Muscle layer of duodenum (tissue), 2 donors: ENCODE results near the gene CPLANE2.
A peak's percentile ranks its signal among the peaks of the same experiment; 100 is the strongest.
"Not testable (repeated sequence)": the region's sequence is repeated elsewhere in the genome, so short reads cannot be mapped to it uniquely, and the experiment has no call there.

Experiments used
- H3K27ac ChIP-seq: one replicate; pipeline ENCODE4 v1.7.0; 2013; ENCODE audit warnings: mild to moderate bottlenecking, low read length
- H3K27me3 ChIP-seq: one replicate; pipeline ENCODE4 v1.7.0; 2013; ENCODE audit warnings: low read depth, mild to moderate bottlenecking, control low read depth, low read length
- H3K36me3 ChIP-seq, 2 donors: one replicate each; pipeline ENCODE4 v1.7.0; 2013; ENCODE audit warnings: low read length in 2 of 2, control low read depth in 1 of 2, mild to moderate bottlenecking in 1 of 2; ENCODE audit not compliant: insufficient read depth in 2 of 2, control insufficient read depth in 1 of 2
- H3K4me1 ChIP-seq, 2 donors: one replicate each; pipeline ENCODE4 v1.7.0; 2013; ENCODE audit warnings: low read length in 2 of 2, mild to moderate bottlenecking in 2 of 2, control low read depth in 1 of 2, moderate library complexity in 1 of 2; ENCODE audit not compliant: insufficient read depth in 2 of 2, control insufficient read depth in 1 of 2
- H3K4me3 ChIP-seq, 2 donors: one replicate each; pipeline ENCODE4 v1.7.0; 2013; ENCODE audit warnings: low read length in 2 of 2, low read depth in 1 of 2, mild to moderate bottlenecking in 1 of 2
- H3K9me3 ChIP-seq, 2 donors: one replicate each; pipeline ENCODE4 v1.7.0; 2013; ENCODE audit warnings: low read length in 2 of 2, control low read depth in 1 of 2, mild to moderate bottlenecking in 1 of 2; ENCODE audit not compliant: control insufficient read depth in 1 of 2
- donor health status: healthy.

The CPLANE2 gene

DNA sequence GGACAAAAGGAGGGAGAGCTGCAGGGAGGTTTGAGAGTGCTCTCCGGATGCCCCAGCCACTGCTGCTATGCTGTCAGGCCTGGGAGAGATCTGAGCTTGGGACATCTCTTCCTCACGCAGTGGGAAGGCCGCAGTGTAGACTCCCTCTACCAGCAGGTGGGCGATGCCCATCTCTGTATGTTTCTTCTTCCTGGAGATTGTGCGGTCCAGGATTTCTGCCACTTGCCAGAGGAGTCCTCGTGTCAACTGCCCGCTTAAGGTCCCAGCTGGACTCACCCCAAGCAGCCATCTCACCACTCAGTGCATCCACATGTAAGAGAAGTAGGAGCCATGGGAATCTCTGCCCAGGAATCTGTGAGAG is 10.9 kb downstream of the CPLANE2 start:
- H3K9me3 ChIP-seq, result no peaks in the 10 kb centered on the region
- H3K4me1 ChIP-seq, result peaks cover 0 to 9% of the 10 kb centered on the region in 2 donors
- no peak overlapping the region for H3K4me3 ChIP-seq
- no peak overlapping the region for H3K27ac ChIP-seq
- no peaks in the 10 kb centered on the region for H3K36me3 ChIP-seq
- H3K27me3 ChIP-seq, result peaks cover 13% of the 10 kb centered on the region

DNA sequence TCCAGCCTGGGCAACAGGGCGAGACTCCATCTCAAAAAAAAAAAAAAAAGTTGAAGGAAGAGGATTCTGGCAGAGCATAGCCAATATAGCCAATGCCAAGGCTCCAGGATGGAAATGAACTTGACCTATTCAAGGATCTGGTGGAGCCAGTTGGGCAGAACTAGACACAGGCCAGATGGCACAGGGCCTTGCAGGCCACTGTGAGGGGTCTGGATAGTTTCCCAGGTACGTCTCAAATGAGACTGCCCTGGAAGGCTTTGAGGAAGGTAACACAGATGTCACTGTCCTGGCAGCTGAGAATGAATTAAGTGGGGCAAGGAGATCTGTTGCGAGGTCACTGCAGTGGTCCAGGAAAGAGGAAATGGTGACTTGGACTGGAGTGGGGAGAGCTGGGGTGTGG is 12.5 kb downstream of the CPLANE2 start:
- Histone ChIP-seq H3K9me3 (no peaks in the 10 kb centered on the region), H3K36me3 (no peaks in the 10 kb centered on the region), H3K4me1 (peaks cover 0 to 9% of the 10 kb centered on the region in 2 donors), H3K27me3 (peaks cover 13% of the 10 kb centered on the region), H3K27ac (no peak overlapping the region), H3K4me3 (no peak overlapping the region)

DNA sequence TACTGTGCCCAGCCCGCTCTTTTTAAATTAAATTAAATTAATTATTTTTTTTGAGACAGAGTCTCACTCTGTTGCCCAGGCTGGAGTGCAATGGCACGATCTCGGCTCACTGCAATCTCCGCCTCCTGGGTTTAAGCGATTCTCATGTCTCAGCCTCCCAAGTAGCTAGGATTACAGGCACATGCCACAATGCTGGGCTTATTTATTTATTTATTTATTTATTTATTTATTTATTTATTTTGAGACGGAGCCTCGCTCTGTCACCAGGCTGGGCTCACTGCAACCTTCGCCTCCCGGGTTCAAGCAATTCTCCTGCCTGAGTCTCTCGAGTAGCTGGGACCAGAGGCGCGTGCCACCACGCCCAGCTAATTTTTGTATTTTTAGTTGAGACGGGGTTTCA is 14.3 kb downstream of the CPLANE2 start:
- H3K9me3 ChIP-seq, H3K4me1 ChIP-seq, H3K4me3 ChIP-seq: not testable (repeated sequence)

DNA sequence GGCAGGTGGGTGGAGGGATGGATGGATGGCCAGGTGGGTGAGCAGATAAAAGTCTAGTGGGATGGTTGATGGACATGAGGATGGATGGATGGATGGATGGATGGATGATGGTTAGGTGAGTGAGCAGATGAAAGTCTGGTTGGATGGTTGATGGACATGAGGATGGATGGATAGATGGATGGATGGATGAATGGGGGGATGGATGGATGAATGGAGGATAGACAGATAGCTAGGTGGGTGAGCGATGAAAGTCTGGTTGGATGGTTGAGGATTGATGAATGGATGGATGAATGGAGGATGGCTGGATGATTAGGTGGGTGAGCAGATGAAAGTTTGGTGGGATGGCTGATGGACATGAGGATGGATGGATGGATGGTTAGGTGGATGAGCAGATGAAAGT is 15.5 kb downstream of the CPLANE2 start:
- Histone ChIP-seq H3K27me3 (peaks cover 4% of the 10 kb centered on the region), H3K4me3 (no peak overlapping the region), H3K36me3 (no peaks in the 10 kb centered on the region), H3K4me1 (peaks cover 0 to 2% of the 10 kb centered on the region in 2 donors), H3K27ac (no peak overlapping the region), H3K9me3 (no peaks in the 10 kb centered on the region)

More for the DNA sequence above, 14.3 kb downstream of the CPLANE2 start:
- not testable (repeated sequence) for H3K36me3 ChIP-seq, H3K27me3 ChIP-seq, H3K27ac ChIP-seq

DNA sequence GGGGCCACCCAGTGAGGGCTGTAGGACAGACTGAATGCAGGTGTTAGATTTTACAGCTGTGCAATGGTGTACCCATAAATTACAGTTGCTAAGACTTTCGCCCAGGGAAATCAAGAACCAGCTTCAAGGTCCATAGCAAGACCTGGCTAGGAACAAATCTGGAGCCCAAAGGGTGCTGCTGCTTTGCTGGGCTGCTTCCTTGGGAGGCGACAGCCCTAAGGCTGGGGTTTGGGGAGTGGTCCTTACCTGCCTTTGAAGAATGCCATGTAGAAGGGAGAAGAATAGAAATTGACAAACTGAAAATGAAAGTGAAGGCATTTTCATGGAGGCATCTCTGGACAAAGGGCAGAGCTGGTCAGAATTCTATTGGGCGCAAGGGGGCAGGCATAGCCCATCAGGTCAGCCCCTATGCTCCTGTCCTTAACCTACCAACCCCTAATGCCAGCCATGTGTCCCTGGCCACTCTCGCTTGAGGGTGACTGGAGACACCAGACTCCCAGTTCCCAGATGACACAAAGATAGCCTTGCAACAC is 16.9 kb downstream of the CPLANE2 start:
- Histone ChIP-seq H3K27ac (no peak overlapping the region), H3K36me3 (no peaks in the 10 kb centered on the region)

DNA sequence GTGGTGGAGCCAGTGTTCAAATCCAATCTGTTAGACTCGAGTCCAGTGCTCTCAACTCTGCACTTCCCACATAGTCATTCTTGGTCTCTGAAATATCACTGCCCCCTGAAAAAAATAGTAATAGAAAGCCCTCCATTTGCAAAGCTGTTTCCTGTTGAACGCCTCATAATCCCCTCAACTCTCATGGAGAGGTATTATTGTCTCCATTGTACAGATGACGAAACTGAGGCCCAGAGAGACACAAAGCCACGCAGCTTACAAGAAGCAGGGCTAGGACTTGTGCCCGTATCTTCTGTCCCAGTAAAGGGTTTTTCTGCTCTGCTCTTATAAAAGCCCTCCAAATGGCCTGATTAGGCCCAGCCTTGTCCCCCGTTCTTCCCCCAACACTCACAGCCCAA is 18.3 kb downstream of the CPLANE2 start:
- H3K4me1 ChIP-seq, result peaks cover 0 to 8% of the 10 kb centered on the region in 2 donors

More for the DNA sequence above, 16.9 kb downstream of the CPLANE2 start:
- Histone ChIP-seq H3K27me3 (no peaks in the 10 kb centered on the region), H3K9me3 (no peaks in the 10 kb centered on the region), H3K4me1 (peaks cover 0 to 8% of the 10 kb centered on the region in 2 donors), H3K4me3 (no peak overlapping the region)

DNA sequence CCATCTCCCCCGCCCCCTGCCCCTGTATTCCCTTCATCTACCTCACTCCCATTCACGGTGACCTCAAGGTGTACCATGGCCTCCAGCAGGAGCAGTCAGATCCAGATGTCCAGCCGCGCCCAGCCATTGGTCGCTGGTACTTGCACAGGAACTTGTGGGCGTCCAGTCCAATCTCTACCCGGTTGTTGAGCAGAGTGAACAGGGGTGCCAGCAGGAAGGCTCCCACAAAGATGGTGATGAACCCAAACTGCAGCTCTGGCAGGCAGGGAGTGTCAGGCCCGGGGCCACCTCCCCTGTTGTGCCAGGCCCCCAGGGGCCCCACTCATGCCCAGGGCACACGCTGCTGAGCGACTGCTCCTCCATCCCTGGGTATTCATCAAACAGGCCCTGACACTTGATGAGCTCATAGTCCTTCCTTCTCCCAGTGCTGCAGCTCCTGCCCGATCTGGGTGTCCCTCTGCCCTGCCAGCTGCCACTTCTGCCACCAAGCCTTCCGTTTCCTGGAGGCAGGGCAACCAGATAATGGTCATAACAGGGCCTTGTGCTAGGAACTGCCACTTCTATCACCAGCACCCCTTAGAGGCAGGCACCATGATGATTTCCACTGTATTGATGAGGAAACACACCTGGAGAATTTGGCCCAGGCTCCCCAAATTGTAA is 18.8 kb downstream of the CPLANE2 start:
- no peaks in the 10 kb centered on the region for H3K36me3 ChIP-seq
- no peaks in the 10 kb centered on the region for H3K27me3 ChIP-seq
- H3K9me3 ChIP-seq, result no peaks in the 10 kb centered on the region
- peak overlapping the region; percentile 31 for H3K27ac ChIP-seq
- H3K4me3 ChIP-seq, result no peak overlapping the region
- H3K4me1 ChIP-seq, result peaks cover 0 to 8% of the 10 kb centered on the region in 2 donors

More for the DNA sequence above, 18.3 kb downstream of the CPLANE2 start:
- Histone ChIP-seq H3K27ac (no peak overlapping the region), H3K9me3 (no peaks in the 10 kb centered on the region), H3K4me3 (no peak overlapping the region), H3K36me3 (no peaks in the 10 kb centered on the region), H3K27me3 (no peaks in the 10 kb centered on the region)

DNA sequence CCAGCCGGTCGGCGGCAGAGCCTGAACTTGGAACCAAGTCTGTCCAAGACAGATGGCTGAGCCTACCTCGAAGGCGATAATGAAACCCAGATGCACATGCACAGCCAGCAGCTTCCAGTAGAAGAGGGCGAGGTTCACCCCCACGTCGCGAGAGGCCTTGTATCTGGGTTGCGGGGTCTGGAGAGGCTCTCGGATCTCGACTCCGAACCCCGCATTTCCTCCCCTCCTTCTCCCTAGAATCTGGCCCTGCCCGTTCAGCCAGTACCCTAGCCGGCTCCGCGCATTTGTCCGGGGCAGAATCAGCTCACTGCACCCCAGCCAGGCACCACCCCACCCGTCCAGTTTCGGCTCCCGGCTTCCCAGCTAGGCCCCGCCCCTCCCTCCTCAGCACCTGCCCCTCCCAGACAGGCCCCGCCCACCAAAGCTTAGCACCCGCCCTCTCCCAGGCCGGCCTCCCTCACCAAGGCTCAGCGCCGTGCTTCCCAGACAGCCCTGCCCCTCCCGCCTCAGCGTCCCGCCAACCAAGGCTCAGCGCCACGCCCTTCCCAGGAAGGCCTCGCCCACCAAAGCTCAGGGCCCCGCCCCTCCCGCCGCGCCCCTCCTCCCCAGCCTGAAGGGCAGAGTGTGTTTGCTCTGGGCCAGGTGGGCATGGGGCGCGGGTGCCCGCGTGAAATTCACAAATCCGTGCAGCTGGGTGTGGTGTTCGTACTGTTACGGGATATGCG is 19.8 kb downstream of the CPLANE2 start:
- Histone ChIP-seq H3K9me3 (no peaks in the 10 kb centered on the region), H3K4me1 (peaks cover 0 to 8% of the 10 kb centered on the region in 2 donors), H3K36me3 (no peaks in the 10 kb centered on the region), H3K27me3 (no peaks in the 10 kb centered on the region), H3K27ac (peak overlapping the region; percentile 65), H3K4me3 (peak overlapping the region; percentile 61 to 64)

DNA sequence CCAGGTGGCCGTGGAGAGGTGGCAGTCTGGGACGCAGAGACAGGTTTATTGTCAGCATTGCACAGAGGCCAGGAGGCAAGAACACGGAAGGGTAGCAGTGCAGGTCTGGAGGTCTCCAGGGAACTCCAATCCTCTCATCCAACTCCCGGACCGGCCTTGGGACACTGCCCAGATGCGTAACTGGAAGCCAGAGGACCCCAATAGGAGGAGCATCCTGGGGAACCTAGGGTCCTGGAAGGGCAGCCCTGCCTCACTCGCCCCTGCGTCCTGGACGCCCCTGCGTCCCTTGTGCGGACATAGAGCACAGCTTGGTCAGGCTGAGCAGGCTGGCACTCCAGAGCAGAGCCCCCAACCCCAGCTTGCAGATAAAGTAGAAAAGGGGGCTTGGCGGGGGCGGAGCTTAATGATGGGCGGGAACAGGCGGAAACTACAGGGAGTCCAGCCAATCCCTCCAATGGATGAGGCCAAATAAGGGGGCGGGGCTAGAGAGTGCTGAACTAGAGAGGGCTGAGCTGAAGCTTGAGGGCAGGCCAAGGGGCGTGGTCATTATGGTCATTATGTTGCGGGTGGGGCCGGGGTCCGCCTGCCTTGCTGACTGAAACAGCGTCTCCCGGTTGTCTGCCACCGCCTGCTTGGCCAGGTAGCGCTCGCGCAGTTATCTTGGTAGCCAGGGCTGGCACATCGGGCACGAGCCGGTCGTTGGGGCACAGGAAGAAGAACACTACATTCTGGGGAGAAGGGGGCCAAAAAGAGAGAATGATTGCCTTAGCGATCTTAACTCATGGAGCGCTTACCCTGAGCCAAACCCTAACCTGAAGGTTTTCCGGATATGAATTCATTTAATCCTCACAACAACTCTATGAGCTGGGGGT is 20.9 kb downstream of the CPLANE2 start:
- Histone ChIP-seq H3K4me1 (peaks cover 0 to 8% of the 10 kb centered on the region in 2 donors), H3K9me3 (no peaks in the 10 kb centered on the region), H3K27me3 (no peaks in the 10 kb centered on the region), H3K4me3 (peak overlapping the region; percentile 61 to 64), H3K36me3 (no peaks in the 10 kb centered on the region), H3K27ac (peak overlapping the region; percentile 65)

DNA sequence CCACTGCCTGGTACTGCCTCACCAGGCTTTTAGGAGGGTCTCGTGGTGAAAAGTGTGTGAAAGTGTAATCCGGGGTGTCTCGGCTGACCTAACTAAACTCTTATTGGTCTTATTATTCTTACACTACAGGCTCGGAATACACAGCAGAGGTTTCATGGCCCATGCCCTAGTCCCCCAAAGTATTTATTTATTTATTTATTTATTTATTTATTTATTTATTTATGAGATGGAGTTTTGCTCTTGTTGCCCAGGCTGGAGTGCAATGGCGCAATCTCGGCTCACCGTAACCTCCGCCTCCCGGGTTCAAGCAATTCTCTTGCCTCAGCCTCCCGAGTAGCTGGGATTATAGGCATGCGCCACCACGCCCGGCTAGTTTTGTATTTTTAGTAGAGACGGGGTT is 21.7 kb downstream of the CPLANE2 start:
- not testable (repeated sequence) for H3K9me3 ChIP-seq, H3K4me3 ChIP-seq, H3K27ac ChIP-seq, H3K36me3 ChIP-seq, H3K27me3 ChIP-seq, H3K4me1 ChIP-seq

DNA sequence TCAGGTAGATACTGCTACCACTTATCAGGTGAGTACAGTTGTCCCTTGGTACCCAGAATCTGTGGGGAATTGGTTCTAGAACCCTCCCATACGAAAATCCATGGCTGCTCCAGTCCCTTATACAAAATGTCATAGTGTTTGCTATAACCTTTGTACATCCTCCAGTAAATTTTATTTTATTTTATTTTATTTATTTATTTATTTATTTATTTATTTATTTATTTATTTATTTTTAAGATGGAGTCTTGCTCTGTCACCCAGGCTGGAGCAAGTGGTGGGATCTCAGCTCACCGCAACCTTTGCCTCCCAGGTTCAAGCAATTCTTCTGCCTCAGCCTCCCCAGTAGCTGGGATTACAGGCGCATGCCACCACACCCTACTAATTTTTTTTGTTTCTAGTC is 23.4 kb downstream of the CPLANE2 start:
- not testable (repeated sequence) for H3K4me1 ChIP-seq

More for the DNA sequence above, 23.4 kb downstream of the CPLANE2 start:
- H3K36me3 ChIP-seq, H3K4me3 ChIP-seq, H3K9me3 ChIP-seq, H3K27ac ChIP-seq, H3K27me3 ChIP-seq: not testable (repeated sequence)
